ENCODE measurements around the gene FADS2.
A peak's percentile ranks its signal among the peaks of the same experiment; 100 is the strongest.
"Not testable (repeated sequence)": the region's sequence is repeated elsewhere in the genome, so short reads cannot be mapped to it uniquely, and the experiment has no call there.

FADS2 gene

DNA sequence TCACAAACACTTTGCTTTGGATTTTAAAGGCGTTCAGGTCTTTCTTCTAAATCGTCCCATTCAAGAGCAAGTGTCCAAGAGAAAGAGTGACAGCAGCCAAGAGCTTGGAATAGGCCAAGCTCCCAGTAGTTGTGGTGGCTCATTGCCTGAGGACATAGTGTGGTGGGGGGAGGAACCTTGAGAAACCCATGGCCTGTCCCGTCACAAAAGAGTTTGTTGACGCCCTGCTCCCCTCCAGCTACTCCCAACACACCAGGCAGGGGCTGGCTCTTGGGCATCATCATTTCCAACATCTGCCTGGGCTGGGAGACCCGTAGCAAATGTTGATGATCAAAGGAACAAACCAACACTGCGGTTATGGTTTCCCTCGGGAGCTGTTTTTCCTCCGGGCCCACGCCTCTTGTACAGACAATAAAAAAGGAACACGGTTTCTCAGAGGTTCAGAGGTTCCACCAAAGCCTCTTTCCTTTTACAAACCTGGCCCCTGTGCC is 42.5 kb downstream of the FADS2 start:
- DNase-seq: no peak

DNA sequence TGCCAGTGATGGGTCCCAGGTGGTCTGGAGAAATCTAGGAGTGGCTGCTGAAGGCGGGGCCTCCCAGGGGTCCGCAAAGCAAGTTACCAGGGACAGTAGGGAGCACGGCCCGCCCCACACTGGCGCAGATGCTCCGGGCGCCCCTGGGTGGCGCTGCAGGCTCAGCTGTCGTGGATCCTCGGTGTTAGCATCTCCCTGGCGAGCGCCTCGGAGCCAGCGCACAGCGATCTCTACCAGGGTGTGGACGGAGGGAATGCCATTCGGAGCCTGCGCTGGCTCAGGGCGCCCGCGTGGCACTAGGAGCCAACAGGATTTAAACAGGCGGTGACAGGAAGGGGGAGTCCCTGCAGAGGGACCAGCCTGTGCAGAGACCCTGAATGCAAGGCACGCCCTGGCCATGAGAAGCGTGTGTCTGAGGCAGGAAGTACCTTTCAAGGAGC is 43.1 kb downstream of the FADS2 start:
- peak; percentile 36 for DNase-seq

DNA sequence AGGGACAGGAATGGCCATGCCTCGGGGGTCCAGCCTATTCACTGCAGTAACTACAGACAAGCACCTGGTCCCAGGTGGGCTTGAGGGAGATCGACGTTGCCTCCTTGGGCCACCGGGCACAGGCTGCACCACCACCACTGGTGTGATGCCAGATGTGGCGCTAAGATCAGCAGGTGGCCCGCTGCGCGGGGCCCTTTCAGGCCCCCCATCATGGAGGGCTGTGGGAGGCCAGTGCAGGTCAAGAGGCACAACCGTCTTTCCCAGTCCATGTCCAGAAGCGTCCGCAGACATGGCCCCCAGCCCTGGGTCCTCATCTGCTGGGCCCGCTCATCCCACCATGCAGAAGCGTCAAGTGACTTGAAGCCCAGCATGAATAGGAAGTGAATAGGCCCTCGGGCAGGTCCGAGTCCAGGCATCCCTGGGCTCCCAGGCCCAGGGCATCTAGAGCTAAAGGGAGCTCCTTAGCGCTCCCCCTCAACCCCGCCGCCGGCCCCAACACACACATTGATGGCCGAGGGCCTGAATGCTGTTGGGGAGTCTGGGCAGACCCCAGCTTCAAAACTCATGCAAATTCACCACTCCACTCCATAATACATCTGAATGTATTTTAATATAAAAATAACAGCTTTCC is 45.0 kb downstream of the FADS2 start:
- DNase-seq: no peak

DNA sequence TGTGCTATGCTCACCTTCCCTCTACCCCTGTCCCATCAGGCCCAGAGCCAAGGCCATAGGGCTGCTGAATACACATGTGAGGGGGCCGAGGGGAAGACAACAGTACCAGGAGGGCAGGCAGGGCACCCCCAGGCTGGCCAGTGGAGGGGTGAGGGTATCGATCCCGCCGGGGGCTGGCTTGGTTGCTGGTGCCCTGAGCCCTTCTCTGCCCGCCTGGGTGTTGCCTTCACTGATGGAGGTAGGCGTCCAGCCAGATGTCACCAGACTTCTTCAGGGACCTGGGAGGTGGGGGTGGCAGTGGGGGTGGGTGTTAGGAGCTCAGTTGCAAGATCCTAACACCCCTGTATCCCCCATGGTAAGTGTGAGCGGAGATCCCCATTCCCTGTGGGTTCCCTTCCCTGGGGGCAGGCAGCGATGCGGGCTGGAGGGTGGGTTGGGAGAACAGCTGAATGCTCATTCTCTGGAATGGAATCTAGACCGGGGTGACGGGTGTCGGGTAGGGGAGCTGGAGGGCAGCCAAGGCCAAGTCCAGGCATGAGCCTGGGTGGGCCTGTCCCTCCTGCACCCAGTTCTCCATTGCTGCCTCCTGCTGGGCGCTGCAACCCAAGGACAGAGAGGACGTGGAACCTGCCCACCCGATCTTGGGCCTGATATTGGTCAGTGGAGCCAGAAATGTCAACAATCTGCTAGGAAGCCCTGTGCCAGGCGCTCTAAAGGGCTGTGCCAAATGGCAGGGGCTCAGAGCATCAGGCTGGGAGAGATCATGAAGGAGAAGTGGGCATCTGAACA is 45.7 kb downstream of the FADS2 start:
- DNase-seq: no peak

DNA sequence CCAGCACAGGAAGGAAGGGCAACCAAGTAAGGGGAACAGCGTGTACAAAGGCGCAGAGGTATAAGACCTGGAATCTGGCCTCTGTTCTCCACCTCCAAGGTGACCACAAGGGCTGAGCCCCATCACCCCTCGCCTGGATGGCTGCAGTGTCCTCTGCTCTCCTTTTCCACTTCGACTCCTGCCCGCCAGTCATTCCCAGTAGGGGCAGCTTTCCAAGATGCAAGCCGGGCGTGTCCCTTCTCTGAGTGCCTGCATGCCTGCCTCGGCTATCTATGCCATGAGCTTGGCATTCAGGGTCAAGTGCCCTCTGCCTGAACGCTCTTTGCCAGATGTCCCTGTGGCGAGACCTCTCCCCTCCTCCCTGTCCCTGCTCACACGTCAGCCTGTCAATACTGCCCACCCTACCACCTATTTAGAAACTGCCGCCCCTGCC is 46.3 kb downstream of the FADS2 start:
- DNase-seq: no peak

DNA sequence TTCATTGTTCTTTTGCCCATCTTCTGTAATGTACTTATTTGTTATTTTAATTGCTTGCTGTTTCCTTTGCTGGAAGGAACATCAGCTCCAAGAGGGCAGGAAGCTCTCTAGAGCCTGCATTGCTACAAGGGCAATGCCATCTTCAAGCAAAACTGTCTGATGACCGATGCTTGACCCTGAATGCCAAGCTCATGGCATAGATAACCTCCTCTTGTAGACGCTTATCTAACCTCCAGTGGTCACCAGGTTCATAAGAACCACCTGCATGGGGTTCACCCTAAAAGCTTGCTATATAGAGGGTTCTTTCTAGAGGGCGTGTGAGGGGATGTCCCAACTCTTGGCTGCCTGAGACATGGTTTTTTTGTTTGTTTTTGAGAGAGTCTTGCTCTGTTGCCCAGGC is 46.8 kb downstream of the FADS2 start:
- DNase-seq: no peak

DNA sequence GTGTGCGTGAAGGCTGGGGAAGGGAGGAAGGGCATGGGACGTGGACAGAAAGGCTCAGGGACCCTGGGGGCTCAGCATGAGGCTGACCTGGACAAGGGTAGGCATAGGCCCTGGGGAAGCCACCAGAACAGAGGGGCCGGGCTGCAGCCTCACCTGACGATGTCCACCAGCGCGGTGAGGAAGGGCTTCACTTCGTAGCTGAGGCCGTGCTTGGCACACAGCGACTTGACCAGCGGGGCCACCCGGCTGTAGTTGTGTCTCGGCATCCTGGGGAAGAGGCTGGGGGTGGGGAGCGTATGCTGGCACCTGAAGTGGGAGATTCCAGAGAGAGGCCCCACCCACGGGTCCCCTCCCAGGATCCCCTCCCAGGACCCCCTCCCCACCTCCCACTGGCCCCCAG is 47.6 kb downstream of the FADS2 start:
- no peak for DNase-seq

DNA sequence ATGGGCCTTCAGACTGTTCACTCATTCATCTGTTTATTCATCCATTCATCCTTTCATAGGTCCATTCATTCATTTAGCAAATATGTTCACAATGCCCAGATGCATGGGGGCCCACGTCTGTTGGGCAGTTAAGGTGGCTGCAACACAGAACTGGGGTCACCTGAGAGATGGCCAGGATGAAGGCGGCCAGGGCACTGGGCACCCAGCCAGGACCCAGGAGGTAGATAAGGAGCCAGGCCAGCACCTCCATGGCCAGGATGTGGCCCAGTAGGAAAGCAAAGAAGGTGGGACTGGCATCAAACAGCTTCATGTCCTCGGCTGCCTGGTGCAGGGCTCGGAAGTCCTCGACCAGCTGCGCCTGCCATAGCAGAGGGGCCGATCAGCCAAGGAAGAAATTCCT is 51.1 kb downstream of the FADS2 start:
- no peak for DNase-seq

DNA sequence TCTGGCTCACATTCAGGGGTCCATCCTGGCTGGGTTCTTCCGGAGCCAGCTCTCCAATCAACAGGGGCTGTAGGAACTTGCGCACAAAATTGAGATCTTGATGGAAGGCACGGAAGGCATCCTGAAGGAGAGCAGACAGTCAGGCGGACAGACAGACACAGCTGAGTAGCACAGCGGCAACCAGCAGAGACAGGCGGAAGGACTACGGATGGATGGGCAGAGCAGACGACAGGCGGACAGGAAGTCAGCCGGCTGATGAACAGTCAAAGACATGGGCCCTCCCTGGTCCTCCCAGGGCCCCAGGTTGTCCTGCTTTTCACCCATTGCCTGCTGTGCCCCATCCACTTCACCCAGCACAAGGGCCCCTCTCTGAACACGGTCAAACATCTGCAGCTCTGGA is 51.9 kb downstream of the FADS2 start:
- DNase-seq: no peak

DNA sequence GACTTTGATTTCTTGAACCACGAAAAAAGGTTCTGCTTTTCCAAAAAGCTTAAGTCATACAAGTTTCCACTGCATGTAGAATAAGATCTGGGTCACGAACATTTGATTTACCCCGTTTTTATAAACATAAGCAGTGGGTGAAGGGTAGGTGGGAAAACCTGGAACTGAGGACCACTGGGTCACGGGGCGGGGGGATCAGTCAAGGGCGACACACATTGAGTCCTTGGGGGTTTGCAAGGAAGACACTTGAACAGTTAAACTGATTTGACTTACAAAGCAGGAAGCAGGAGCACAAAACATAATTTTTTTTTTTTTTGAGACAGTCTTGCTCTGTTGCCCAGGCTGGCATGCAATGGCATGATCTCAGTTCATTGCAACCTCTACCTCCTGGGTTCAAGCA is 52.4 kb downstream of the FADS2 start:
- no peak for DNase-seq

DNA sequence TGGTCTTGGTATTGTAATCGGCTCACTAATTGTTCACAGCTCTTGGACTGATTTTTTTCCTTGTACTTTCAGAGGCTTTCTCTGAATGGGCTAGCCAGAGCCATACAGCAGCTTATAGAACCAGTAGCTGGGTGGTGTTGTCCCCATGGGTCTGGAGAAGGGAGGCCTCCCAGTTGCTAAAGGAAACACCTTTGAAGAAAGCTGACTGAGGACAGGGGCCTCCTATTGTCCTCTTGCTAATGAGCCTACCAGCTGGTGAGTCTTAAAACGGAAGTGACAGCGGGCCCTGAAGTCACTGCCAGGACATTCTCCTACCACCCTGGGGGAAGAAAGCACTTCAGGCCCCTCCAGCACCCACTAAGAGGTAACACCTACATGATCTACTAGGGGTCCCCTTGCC is 53.3 kb downstream of the FADS2 start:
- DNase-seq: no peak

DNA sequence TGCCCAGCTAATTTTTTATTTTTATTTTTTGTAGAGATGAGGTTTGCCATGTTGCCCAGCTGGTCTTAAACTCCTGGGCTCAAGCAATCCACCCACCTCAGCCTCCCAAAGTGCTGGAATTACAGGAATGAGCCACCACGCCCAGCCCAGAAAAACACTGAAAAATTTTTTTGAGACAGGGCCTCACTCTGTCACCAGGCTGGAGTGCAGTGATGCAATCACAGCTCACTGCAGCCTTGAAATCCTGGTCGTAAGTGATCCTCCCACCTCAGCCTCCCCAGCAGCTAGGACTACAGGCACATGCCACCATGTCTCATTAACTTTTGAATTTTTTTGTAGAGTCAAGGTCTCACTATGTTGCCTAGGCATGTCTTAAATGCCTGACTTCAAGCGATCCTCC is 54.2 kb downstream of the FADS2 start:
- not testable (repeated sequence) for DNase-seq

DNA sequence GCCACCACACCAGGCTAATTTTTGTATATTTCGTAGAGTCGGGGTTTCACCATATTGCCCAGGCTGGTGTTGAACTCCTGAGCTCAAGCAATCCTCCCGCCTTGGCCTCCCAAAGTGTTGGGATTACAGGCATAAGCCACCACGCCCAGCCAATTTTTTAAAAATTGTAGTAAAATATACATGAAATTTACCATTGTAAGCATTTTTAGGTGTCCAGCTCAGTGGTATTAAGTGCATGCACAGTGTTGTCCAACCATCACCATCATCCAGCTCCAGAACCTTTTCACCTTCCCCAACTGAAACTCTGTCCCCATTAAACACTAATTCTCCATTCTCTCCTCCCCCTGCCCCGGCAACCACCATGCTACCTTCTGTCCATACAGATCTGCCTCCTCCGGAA is 54.8 kb downstream of the FADS2 start:
- DNase-seq: no peak

DNA sequence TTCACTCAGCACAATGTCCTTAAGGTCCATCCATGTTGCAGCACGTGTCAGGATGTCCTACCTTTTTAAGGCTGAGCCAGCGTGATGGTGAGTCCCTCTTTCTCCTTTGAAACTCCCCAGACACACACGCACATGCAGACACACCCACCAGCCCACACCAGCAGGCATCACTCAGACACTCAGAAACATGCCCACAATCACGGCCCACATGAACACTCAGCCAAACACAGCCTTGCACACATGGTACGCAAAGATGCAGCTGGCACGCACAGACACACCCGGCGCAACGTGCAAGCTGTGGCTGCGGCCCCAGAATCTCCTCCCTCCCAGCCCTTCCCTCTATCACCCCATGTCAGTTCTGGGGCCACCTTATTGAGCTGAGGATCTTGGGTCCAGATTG is 55.2 kb downstream of the FADS2 start:
- no peak for DNase-seq

DNA sequence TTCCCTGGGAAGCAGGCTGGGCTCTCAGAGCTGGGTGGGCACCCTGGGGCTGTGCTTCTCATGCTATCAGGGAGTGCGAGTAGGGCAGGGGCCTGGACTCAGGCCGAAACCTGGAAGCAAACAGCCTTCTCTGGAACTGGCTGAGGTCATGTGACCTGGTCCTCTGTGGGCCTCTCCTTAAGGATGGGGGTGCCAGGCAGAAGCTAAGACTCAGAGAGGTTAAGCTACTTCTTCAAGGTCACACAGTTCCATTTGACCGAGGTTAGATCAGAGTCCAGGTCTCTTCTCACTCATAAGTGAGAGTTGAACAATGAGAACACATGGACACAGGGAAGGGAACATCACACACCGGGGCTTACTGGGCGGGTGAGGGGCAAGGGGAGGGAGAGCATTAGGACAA is 55.8 kb downstream of the FADS2 start:
- DNase-seq: no peak

DNA sequence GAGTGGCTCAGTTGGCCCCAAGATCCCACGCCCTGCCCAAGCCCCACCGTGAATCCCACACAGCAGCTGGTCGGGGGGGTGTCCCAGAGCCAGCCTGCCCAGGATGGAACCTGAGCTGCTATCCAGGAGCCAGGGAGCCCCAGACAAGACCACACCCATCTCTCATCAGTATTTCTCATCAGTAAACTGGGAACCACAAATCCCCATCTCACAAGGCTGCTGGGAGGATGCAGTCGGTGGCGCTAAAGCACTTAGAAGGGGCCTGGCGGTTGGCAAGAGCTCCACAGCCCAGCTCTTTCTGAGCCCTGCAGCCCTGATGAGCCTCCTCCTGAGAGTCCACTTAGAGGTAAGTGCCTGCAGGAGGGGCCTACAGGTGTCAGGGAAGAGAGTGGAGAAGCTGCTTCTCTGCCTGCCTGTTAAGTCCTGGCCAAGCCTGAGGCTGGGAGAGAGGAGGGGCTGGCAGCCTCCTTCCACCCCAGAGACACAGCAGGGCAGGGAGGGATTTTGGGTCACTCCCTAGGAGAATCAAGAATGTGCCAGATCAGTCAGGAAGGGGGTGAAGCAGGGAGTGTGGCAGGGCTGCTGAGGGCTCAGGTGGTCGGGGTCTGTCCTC is 57.2 kb downstream of the FADS2 start:
- no peak for DNase-seq

DNA sequence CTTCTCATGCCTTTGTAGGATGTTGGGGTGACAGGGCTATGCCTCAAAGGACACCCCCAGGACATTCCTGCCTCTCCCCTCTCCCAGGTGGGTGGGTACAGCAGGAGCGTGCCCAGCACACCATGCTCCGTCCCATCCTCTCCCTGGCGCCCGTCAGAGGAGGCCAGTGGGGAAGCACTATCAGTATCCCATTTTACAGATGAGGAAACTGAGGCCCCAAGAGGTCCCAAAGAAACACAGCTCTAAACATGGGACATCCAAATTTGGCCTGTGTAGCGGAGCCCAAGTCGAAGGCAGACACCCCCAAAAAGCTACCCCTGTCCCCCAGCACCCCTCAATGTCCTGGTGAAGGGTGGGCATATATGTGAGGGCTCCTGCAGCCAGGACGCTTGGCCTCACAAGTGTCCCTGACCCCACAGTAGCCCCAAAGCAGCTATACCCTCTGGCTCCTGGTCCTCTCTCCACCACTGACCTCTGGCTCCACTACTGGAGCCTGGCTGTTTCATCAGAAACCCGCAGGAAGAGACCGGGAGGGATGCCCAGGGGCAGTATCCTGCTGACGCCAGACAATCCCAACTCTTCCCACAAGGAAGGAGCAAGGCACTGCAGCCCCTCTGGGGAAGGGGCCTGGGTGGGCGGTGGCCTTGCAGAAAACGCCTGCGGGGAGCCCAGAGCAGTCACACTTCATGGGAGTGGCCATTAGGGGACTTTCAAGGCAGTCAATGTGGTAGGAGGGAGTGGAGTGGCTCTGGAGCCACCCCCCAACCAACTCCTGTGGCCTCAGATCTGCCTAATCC is 57.9 kb downstream of the FADS2 start:
- DNase-seq: no peak

DNA sequence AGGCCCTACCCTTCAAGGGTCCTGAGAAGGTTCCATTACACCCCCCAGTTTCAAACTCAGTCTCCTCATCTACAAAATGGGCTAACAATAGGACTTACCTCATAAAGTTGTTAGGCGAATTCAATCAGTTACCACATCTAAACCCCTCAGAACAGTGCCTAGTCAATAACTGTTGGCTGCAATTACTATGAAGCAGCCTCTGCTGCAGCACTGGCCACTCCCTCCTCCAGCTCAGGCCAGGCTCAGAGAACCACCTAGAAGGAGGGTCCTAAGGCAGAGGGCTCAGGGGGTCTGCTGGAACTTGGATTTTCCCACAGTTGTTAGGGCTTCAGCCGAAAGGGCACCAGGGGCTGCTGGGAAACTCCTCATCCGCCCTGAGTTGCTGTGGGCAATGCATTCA is 58.5 kb downstream of the FADS2 start:
- no peak for DNase-seq

DNA sequence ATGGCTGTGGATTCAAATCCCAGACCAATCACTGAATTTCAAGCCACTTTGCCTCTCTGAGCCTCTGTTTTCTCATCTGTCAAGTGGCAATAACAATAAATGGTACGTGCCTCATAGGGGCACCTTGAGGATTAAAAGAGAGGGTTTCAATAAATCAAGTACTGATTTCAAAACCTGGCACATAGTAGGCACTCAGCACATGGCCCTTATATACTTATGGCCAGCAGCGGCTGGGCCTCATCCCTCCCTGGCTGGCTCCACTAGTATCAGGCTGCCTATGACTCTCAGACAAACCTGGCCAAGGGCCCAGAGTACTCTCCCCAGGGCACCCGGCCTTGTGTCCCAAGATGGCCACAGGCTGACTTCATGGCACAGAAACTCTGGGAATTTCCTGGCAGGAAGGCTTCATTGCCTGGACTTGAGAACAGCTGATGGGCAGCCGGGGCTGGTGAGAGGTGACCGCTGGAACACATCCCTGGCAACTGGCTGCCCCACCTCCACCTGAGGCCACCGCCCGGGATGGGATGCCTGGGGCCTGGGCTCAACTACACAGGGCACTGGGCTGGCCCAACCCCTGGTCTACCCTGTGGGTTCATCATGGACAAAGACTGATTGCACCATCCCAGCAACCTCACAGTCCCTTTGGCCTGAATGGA is 59.9 kb downstream of the FADS2 start:
- DNase-seq: peak; percentile 60

DNA sequence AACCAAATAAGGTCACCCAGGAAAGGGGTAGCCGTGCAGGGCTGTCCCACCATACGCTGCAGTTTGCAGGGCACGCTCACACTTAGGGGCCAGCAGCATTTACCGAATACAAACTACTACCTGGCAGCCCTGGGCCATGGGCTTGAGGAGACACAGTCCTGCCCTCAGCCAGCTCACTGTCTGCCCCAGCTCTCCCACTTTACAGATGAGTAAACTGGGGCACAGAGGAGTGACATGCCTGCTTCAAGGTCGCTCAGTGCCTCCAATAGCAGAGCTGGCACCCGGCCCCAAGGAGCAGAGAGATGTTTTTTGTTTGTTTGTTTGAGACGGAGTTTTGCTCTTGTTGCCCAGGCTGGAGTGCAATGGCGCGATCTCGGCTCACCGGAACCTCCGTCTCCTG is 60.5 kb downstream of the FADS2 start:
- no peak for DNase-seq

DNA sequence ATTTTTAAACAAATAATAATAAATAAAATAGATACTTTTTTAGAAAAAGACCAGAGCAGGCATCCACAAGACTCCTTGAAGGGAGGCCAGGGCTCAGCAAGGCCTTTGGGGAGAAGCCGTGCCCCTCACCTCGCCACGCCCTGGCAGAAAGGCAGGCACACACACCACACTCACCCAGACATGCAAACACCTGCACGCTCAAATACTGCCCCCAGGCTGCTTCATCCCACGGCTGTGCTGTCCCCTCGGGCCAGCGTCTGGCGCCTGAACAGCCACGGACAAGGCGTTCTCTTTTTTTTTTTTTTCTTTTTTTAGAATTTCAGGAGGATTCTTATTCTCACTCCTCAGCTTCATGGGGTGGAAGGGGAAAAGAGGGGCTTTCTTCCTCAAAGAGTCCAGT is 61.7 kb downstream of the FADS2 start:
- no peak for DNase-seq

DNA sequence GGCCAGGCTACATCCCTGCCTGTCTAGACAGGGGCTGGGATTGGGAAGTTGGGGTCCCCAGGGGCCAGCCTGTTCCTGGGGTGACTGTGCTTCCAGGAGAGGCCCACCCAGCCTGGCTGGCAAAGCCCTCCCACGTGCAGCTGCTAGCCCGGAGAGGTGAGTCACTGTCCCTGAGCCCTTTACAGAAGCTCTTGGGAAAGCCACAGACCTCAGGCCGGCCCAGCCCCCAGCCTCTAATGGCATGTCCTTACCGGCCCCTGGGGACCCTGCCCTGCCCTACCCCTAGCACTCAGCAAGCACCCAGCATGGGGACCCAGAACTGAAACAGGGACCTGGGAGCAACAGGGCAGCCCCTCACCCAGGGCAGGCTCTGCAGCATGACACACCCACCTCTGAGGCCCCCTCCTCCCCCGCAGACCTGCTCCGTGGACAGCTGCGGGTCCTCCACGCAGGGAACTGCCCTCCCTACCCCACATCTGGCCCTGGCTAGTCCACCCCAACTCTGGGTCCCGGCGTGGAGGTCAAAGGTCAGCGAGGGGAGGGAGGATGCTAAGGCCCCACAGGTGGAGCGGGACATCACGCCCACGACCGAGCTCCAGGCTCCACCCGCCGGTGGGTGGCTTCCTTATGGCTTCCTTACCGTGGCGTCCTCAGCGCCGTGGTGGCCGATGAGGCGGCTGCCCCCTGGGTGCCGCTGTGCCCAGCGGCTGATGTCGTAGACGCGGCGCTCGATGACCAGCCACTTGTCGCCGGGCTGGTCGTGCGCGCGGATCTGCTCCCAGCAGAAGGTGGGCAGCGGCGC is 62.6 kb downstream of the FADS2 start:
- no peak for DNase-seq

Measured in GOT3 (cell line).